Breast epithelium (tissue), 4 donors: Measurements from ENCODE around the gene SUFU. TPM values are rescaled to one million over a fixed set of nuclear protein-coding genes. Genes with fewer than 3 reads are reported as not detected.

Source experiments
- DNase-seq, 2 donors: peaks; one replicate each; pipeline ENCODE4 v3.0.0-alpha.2; 2019; ENCODE audit warnings: low spot score in 2 of 2
- H3K27ac ChIP-seq, 2 donors: fragments of 200-600 bp; sonication (generic) in 1 of 2; one replicate each; pipeline ENCODE4 v1.5.1; 2016 to 2019; ENCODE audit warnings: mild to moderate bottlenecking in 1 of 2
- H3K27me3 ChIP-seq, 2 donors: fragments of 200-600 bp; sonication (generic) in 1 of 2; one replicate each; pipeline versions ENCODE4 v1.5.1 to v1.6.0; 2017 to 2019; ENCODE audit warnings: control low read depth in 1 of 2, mild to moderate bottlenecking in 1 of 2
- H3K36me3 ChIP-seq: fragments of 200-600 bp; one replicate; pipeline ENCODE4 v1.5.1; 2019
- H3K4me1 ChIP-seq, 2 donors: fragments of 200-600 bp; sonication (generic); one replicate each; pipeline ENCODE4 v1.5.1; 2016 to 2019; ENCODE audit warnings: control low read depth in 1 of 2
- H3K4me3 ChIP-seq, 3 donors: fragments of 200-600 bp; sonication (generic); 1 replicate in 2 of 3; 2 replicates in 1 of 3; pipeline ENCODE4 v1.5.1; 2016 to 2019; ENCODE audit warnings: mild to moderate bottlenecking in 3 of 3, moderate library complexity in 2 of 3
- H3K9me3 ChIP-seq, 2 donors: fragments of 200-600 bp; sonication (generic) in 1 of 2; one replicate each; pipeline ENCODE4 v1.5.1; 2016 to 2019; ENCODE audit warnings: control low read depth in 1 of 2
- CTCF ChIP-seq, 3 donors: fragments of 450-650 bp; IDR thresholded peaks; one replicate each; pipeline ENCODE4 v1.5.1; 2016 to 2017; ENCODE audit warnings: antibody characterized with exemption in 3 of 3, mild to moderate bottlenecking in 3 of 3, moderate library complexity in 3 of 3
- POLR2A ChIP-seq: fragments of 450-650 bp; IDR thresholded peaks from one replicate; pipeline ENCODE4 v1.6.1; 2016; ENCODE audit warnings: antibody characterized with exemption, mild to moderate bottlenecking, moderate library complexity
- POLR2AphosphoS5 ChIP-seq, 3 donors: sonication (generic); formaldehyde crosslinking; IDR thresholded peaks; one replicate each; pipeline ENCODE4 v1.6.1; 2017; ENCODE audit warnings: antibody characterized with exemption in 3 of 3
- intact Hi-C: fragments of 100-400 bp; cut with DNase I; formaldehyde crosslinking; loops from one replicate; pipeline ENCODE4 v1.15.1; 2023; ENCODE audit warnings: low total_unique reads
- total RNA-seq, 3 donors: library from RNA; depleted of rRNA; stranded (reverse); fragments of >200 nt; gene quantifications; one replicate each; pipeline ENCODE4 v1.1.0, GENCODE V29; 2016

SUFU gene
- total RNA-seq, 3 donors from 2014 or later: 6.2 to 9.1 (median 8.6) TPM

- TF ChIP-seq POLR2AphosphoS5 (IDR thresholded peaks at IDR 0.05): no peak
- TF ChIP-seq CTCF (IDR thresholded peaks at IDR 0.05): no peak
- no peak for TF ChIP-seq POLR2A
- H3K9me3 ChIP-seq: no peaks in the 10 kb centered on the region
- peaks cover 0 to 14% of the 10 kb centered on the region in 2 donors for H3K4me1 ChIP-seq
- intact Hi-C loops: no loop called here
- H3K4me3 ChIP-seq: no peak overlapping the region
- DNase-seq: no peak
- no peaks in the 10 kb centered on the region for H3K27me3 ChIP-seq
- H3K36me3 ChIP-seq: no peaks in the 10 kb centered on the region
- H3K27ac ChIP-seq: peak overlapping the region; percentile 77 to 78
These were observed 153.7 kb downstream of the SUFU start for GRCh38 chr10:102657451-102657850.

- Histone ChIP-seq H3K9me3 (no peaks in the 10 kb centered on the region), H3K27ac (peak overlapping the region; percentile 77 to 78), H3K4me1 (peaks cover 0 to 14% of the 10 kb centered on the region in 2 donors), H3K27me3 (no peaks in the 10 kb centered on the region), H3K36me3 (no peaks in the 10 kb centered on the region), H3K4me3 (no peak overlapping the region)
- intact Hi-C loops: no loop called here
- peak; percentile 69 to 71 for DNase-seq
- TF ChIP-seq POLR2A (no peak), CTCF (IDR thresholded peaks at IDR 0.05) (no peak), POLR2AphosphoS5 (IDR thresholded peaks at IDR 0.05) (peak in 1 of 3 donors; percentile 46)
These were observed 154.4 kb downstream of the SUFU start for GRCh38 chr10:102657984-102658724.

- Histone ChIP-seq H3K27ac (peak overlapping the region; percentile 77 to 78), H3K4me1 (peaks cover 0 to 14% of the 10 kb centered on the region in 2 donors), H3K36me3 (no peaks in the 10 kb centered on the region), H3K27me3 (no peaks in the 10 kb centered on the region), H3K4me3 (no peak overlapping the region), H3K9me3 (no peaks in the 10 kb centered on the region)
- TF ChIP-seq CTCF (IDR thresholded peaks at IDR 0.05): no peak
- intact Hi-C loops: no loop called here
- no peak for DNase-seq
These were observed 155.0 kb downstream of the SUFU start for GRCh38 chr10:102658802-102659201.

- Histone ChIP-seq H3K9me3 (no peaks in the 10 kb centered on the region), H3K4me1 (peaks cover 0 to 14% of the 10 kb centered on the region in 2 donors), H3K36me3 (no peaks in the 10 kb centered on the region), H3K27me3 (no peaks in the 10 kb centered on the region), H3K4me3 (peak overlapping the region in 1 of 3 donors; percentile 27), H3K27ac (peak overlapping the region; percentile 21 to 71)
- no peak for DNase-seq
- TF ChIP-seq POLR2AphosphoS5 (IDR thresholded peaks at IDR 0.05) (no peak), CTCF (IDR thresholded peaks at IDR 0.05) (no peak), POLR2A (no peak)
- intact Hi-C loops: no loop called here
These were observed 157.3 kb downstream of the SUFU start for GRCh38 chr10:102660888-102661657.

- TF ChIP-seq POLR2A: no peak
- H3K27ac ChIP-seq: peak overlapping the region in 1 of 2 donors; percentile 71
- peaks cover 0 to 14% of the 10 kb centered on the region in 2 donors for H3K4me1 ChIP-seq
- intact Hi-C loops: no loop called here
- no peaks in the 10 kb centered on the region for H3K27me3 ChIP-seq
- H3K4me3 ChIP-seq: no peak overlapping the region
- no peaks in the 10 kb centered on the region for H3K36me3 ChIP-seq
- DNase-seq: no peak
- H3K9me3 ChIP-seq: no peaks in the 10 kb centered on the region
These were observed 157.9 kb downstream of the SUFU start for GRCh38 chr10:102661658-102662028.
